Measurements from ENCODE around the gene PTPRN2.
"Not testable (repeated sequence)": the region's sequence is repeated elsewhere in the genome, so short reads cannot be mapped to it uniquely, and the experiment has no call there.

The PTPRN2 gene

GRCh38 chr7:158439035-158439434 is 148.6 kb downstream of the PTPRN2 start:
- Histone ChIP-seq H3K9ac (ENCODE audit: low read depth, low read length) (no peak overlapping the region), H3K4me1 (ENCODE audit: insufficient read depth, low read length) (peaks cover 17% of the 10 kb centered on the region), H3K36me3 (ENCODE audit: insufficient read depth, low read length) (no peaks in the 10 kb centered on the region), H3K9me3 (ENCODE audit: control insufficient read depth, insufficient read depth, low read length) (no peaks in the 10 kb centered on the region)

- no peak overlapping the region for H3K9ac ChIP-seq (ENCODE audit: low read depth, low read length)
- no peaks in the 10 kb centered on the region for H3K36me3 ChIP-seq (ENCODE audit: insufficient read depth, low read length)
- H3K4me1 ChIP-seq (ENCODE audit: insufficient read depth, low read length), result peaks cover 9% of the 10 kb centered on the region; the same call in 1 of the 2 replicates
- H3K9me3 ChIP-seq (ENCODE audit: control insufficient read depth, insufficient read depth, low read length), result no peaks in the 10 kb centered on the region
These were observed 155.0 kb downstream of the PTPRN2 start for GRCh38 chr7:158432369-158433341.

GRCh38 chr7:158431941-158432347 is 155.7 kb downstream of the PTPRN2 start:
- no peaks in the 10 kb centered on the region for H3K9me3 ChIP-seq (ENCODE audit: control insufficient read depth, insufficient read depth, low read length)
- peaks cover 1% of the 10 kb centered on the region; the same call in 1 of the 2 replicates for H3K4me1 ChIP-seq (ENCODE audit: insufficient read depth, low read length)

DNA sequence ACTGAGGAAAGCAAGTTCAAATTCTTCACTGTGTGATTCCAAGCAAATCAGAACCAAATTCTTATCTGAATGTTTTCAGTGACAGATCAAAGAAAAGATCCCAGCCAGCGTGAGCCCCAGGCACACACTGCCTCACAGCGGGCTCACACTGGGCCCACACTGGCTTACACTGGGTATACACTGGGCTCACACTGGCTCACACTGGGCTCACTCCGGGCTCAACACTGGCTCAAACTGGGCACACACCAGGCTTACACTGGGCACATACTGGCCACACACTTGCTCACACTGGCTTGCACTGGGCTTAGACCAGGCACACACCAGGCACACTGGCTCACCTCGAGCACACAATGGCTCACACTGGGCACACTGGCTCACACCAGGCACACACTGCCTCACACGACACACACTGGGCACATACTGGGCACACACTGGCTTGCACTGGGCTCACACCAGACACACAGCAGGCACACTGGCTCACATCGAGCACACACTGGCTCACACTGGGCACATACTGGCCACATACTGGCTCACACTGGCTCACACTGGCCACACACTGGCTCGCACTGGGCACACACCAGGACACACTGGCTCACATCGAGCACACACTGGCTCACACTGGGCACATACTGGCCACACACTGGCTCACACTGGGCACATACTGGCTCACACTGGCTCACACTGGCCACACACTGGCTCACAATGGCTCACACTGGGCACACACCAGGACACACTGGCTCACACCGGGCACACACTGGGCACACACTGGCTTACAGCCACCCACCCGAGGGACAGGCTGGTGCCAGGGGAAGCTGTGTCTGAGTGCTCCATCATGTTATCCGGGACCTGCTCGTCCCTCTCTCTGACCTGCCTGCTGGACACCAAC is 156.3 kb downstream of the PTPRN2 start:
- Histone ChIP-seq H3K36me3 (ENCODE audit: insufficient read depth, low read length) (no peaks in the 10 kb centered on the region), H3K9ac (ENCODE audit: low read depth, low read length) (no peak overlapping the region), H3K9me3 (ENCODE audit: control insufficient read depth, insufficient read depth, low read length) (no peaks in the 10 kb centered on the region), H3K4me1 (ENCODE audit: insufficient read depth, low read length) (no peaks in the 10 kb centered on the region)

More at GRCh38 chr7:158431941-158432347, 155.7 kb downstream of the PTPRN2 start:
- H3K36me3 ChIP-seq (ENCODE audit: insufficient read depth, low read length), result no peaks in the 10 kb centered on the region
- H3K9ac ChIP-seq (ENCODE audit: low read depth, low read length), result no peak overlapping the region

DNA sequence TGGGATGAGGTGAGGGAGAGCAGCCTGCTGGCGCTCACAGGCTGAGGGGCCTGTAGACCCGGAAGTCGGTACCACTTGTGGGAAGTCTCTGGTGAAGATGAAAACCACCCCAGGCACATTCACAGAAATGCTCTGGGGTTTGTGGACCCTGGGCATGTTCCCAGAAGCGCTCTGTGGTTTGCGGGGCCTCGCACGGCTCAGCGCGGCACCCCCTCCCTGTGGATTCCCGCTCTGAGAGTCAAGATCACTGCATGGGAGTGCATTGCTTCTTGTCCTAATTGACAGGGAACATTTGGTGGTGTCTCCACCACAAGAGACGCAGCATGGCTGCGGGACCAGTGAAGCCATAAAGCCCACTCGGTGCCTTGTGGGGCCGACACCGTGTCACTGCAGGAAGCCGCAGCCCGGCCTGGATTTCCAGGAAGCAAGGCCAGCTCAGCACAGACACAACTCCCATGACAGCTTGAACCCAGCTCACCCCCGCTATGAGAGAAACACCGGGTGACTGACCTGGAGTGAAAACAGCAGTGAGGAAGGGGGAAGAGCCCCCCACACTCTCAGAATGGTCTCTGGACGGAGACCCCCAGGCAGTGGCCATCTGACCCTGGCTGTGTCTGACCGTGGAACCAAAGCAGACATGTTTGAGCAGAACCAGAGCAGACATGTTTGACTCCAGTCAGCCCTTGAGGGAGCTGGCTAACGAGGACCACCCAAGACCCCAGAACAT is 157.2 kb downstream of the PTPRN2 start:
- H3K36me3 ChIP-seq (ENCODE audit: insufficient read depth, low read length), result no peaks in the 10 kb centered on the region
- no peaks in the 10 kb centered on the region for H3K9me3 ChIP-seq (ENCODE audit: control insufficient read depth, insufficient read depth, low read length)
- no peaks in the 10 kb centered on the region for H3K4me1 ChIP-seq (ENCODE audit: insufficient read depth, low read length)
- H3K9ac ChIP-seq (ENCODE audit: low read depth, low read length), result no peak overlapping the region

DNA sequence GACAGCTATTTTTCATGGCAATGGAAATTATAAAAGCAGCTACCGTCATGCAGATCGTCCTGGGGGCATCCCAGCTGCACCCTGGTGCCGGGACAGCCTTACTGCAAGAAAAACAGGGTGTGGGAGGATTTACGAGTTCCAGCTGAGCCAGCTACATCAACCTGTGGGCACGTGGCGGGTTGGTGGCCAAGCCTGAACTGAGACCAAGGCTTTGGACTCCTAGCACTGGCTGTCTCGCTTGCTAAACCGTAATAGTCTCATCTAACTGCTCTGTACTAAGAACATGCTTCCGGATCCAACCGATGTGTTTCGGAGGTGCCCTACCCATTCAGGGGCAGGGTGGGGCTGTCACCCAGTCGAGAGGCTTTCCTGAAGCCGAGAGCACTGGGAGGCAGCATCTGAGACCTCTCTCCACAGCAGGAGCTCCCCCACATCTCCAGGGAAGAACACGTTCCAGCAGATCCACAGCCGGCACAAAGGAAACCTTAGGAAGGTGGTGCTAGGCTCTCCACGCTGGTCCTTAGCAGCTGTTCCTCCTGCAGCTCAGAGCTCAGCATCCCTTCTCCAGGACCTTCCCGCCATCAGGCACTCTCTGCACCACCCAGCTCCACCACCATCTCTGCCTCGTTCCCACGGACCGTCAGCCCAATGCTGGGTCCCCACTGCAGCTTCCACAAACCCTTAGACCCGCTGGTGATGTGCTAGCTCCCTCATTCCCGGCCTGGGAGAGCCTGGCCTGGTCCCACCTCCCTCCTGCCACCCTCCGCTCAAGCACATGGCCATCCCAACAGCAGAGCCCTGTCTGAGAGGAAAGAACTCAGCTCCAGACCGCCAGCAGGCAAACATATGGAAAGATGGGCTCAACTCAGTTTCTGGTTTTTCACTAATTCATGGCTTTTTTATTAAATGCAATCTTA is 158.5 kb downstream of the PTPRN2 start:
- Histone ChIP-seq H3K9ac (ENCODE audit: low read depth, low read length) (no peak overlapping the region), H3K4me1 (ENCODE audit: insufficient read depth, low read length) (no peaks in the 10 kb centered on the region), H3K9me3 (ENCODE audit: control insufficient read depth, insufficient read depth, low read length) (no peaks in the 10 kb centered on the region), H3K36me3 (ENCODE audit: insufficient read depth, low read length) (no peaks in the 10 kb centered on the region)

DNA sequence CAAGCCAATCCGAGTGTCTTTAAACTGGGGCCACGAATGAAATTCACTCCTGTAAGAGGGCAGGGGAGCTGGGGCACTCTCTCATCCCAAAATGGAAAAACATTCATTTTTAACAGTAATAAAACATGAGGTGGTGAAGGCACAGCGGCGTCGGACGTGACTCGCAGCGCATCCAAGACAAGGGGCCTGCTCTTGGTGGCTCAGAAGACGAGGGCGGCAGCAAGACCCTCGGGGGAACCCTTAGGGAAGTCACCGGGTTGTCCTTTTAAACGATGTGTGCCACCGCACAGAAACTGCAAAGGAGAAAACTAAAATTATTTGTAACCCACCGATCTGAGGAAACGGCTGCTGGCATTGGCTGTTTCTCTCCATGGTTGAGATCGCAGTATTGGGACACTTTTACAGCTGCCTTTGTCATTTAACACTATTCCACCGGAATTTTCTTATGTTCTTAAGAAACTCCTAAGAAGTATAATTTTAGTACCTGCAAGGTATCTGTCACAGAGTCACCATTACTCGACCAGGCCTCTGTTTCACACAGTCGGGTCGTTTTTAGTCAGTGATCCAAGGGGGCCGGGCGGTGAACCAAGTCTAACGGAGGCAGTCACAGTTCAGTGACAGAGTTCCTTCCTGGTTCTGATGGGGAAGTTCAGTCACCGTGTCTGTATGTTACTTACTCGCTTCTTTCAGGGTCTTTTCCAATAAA is 159.3 kb downstream of the PTPRN2 start:
- H3K36me3 ChIP-seq (ENCODE audit: insufficient read depth, low read length), result no peaks in the 10 kb centered on the region
- no peaks in the 10 kb centered on the region for H3K4me1 ChIP-seq (ENCODE audit: insufficient read depth, low read length)
- H3K9ac ChIP-seq (ENCODE audit: low read depth, low read length), result no peak overlapping the region
- H3K9me3 ChIP-seq (ENCODE audit: control insufficient read depth, insufficient read depth, low read length), result no peaks in the 10 kb centered on the region

- not testable (repeated sequence) for H3K9ac ChIP-seq (ENCODE audit: low read depth, low read length); H3K36me3 ChIP-seq (ENCODE audit: insufficient read depth, low read length); H3K9me3 ChIP-seq (ENCODE audit: control insufficient read depth, insufficient read depth, low read length); H3K4me1 ChIP-seq (ENCODE audit: insufficient read depth, low read length)
These were observed 161.9 kb downstream of the PTPRN2 start for GRCh38 chr7:158425676-158426075.

DNA sequence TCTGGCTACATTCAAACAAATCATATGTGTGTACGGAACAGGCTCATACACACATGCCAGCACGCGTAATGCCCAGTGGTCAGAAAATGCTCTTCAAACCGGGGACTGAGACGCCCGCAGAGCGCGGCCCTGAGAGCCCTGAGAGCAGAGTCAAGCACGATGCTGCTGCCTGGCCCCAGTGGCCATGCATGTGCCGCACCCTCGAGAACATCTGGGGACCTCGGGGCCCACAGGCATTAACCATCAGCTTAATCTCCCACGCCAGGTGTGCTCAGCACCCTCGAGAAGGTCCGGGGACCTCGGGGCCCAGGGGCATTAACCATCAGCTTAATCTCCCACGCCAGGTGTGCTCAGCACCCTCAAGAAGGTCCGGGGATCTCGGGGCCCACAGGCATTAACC is 163.1 kb downstream of the PTPRN2 start:
- no peaks in the 10 kb centered on the region for H3K36me3 ChIP-seq (ENCODE audit: insufficient read depth, low read length)
- no peaks in the 10 kb centered on the region for H3K4me1 ChIP-seq (ENCODE audit: insufficient read depth, low read length)
- H3K9me3 ChIP-seq (ENCODE audit: control insufficient read depth, insufficient read depth, low read length), result no peaks in the 10 kb centered on the region
- H3K9ac ChIP-seq (ENCODE audit: low read depth, low read length), result no peak overlapping the region

- no peaks in the 10 kb centered on the region for H3K36me3 ChIP-seq (ENCODE audit: insufficient read depth, low read length)
- H3K9ac ChIP-seq (ENCODE audit: low read depth, low read length), result no peak overlapping the region
- H3K4me1 ChIP-seq (ENCODE audit: insufficient read depth, low read length), result no peaks in the 10 kb centered on the region
- no peaks in the 10 kb centered on the region for H3K9me3 ChIP-seq (ENCODE audit: control insufficient read depth, insufficient read depth, low read length)
These were observed 163.6 kb downstream of the PTPRN2 start for GRCh38 chr7:158424011-158424410.

GRCh38 chr7:158422887-158423560 is 164.6 kb downstream of the PTPRN2 start:
- Histone ChIP-seq H3K9ac (ENCODE audit: low read depth, low read length) (no peak overlapping the region), H3K9me3 (ENCODE audit: control insufficient read depth, insufficient read depth, low read length) (no peaks in the 10 kb centered on the region), H3K4me1 (ENCODE audit: insufficient read depth, low read length) (no peaks in the 10 kb centered on the region), H3K36me3 (ENCODE audit: insufficient read depth, low read length) (no peaks in the 10 kb centered on the region)

- no peak overlapping the region for H3K9ac ChIP-seq (ENCODE audit: low read depth, low read length)
- H3K36me3 ChIP-seq (ENCODE audit: insufficient read depth, low read length), result no peaks in the 10 kb centered on the region
- no peaks in the 10 kb centered on the region for H3K4me1 ChIP-seq (ENCODE audit: insufficient read depth, low read length)
- H3K9me3 ChIP-seq (ENCODE audit: control insufficient read depth, insufficient read depth, low read length), result no peaks in the 10 kb centered on the region; the same call in 1 of the 2 replicates
These were observed 165.3 kb downstream of the PTPRN2 start for GRCh38 chr7:158422196-158422886.

Data from ES-I3 (cell line).